T-helper 2 cell (primary cell): ENCODE data around the gene AKIP1.

Experiments used
- DNase-seq, 5 experiments: peaks; one replicate each; pipeline versions ENCODE4 v3.0.0 to v3.0.0-alpha.2; 2012 to 2022

Gene AKIP1

GRCh38 chr11:8961401-8961800, 50.4 kb downstream of the AKIP1 start:
- DNase-seq, result no peak

- DNase-seq, result no peak
Observed at GRCh38 chr11:8962841-8963240, 51.9 kb downstream of the AKIP1 start.

DNA sequence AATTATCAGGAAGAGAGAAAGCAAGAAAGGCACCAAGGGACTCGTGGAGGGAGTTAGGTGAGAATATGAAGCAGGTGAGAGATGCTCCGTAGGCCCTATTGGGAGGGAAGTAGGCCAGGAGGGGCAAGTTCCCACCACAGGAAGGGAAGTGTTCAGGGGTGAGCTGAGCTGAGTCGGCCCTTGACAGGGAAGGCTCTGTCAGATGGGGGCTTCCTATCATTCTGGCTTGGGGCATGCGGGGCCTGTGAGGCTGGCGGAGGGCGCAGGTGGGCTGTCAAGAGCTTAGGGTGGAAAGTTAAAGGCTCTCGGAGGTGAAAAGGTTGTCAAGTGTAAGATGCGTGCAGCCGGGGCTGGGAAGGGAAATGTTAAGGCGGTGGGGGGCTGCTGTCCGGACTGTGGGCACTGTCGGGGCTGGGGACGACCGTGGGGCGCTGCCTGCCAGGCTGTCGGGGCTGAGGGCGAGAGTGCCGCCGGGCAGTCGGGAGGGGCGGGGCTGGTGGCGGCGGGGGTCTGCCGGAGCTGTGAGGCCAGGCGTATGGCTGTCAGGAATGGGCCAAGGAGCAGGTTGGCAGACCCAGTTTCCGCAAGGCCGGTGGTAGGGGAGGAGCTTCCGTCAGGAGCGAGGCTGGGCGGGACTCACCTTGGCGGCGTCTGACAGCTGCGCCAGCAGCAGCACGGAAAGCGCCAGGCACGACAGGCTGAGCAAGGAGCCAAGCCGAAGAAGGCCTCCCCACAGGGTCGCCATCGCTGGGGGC, 52.8 kb downstream of the AKIP1 start:
- DNase-seq, result peak; percentile 40 to 90 (median 67)

DNA sequence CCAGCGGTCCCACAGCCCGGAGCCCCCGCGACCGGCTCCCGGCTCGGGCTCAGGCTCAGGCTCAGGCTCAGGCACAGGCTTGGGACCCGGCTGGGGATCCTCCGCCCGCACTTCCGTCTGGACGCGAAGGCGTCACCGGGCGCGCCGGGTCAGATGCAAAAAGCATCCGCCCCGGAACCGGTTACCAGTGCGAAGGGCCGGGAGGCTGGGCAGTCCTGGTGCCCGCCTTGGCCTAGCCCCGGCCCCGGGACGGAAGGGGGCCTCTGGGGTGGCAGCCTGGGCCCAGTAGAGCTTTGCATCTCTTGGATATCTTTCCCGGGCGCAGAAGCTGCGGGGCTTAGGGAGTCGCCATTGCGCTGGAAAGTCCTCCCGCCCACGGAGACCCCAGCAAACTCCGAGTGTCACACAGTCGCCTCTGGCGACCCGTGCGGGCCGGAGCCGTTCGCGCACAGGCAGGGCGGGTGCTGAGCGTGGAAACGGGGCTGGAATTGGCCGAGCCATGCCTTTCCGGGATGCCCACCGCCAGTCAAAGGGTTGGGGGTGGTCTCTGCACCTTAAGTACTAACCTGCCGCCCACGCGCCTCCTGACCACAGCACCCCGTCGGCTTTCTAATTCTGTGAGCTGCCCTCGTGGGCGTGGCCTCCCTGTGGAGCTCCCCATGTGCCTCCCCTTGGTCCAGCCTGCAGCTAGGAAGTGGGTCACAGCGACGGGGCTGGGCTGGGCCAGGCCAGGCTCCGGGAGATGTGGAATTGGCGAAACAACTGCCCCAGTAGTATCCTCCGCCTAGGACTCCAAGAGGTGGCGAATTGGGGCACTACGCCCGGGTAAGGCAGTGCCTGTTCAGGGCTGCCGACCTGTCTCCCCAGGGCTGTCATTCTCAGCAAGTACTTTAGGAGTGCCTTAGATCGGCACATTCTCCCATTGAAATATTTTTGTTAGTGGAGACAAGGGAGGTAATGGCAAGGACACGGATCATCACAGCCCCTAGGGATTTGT, 53.6 kb downstream of the AKIP1 start, which contains the start of gene TMEM9B:
Gene TMEM9B, minus strand, starts transcription at position 119 of the 997 bp plus-strand sequence. CDS start 129 bp downstream, outside the sequence.
- DNase-seq, result peak; percentile 48 to 90 (median 70)

- no peak for DNase-seq
Observed at GRCh38 chr11:8967184-8967583, 56.2 kb downstream of the AKIP1 start.
